ENCODE data around the gene PRUNE2. TPM values are rescaled to one million over a fixed set of nuclear protein-coding genes. Genes with fewer than 3 reads are reported as not detected.
"Not testable (repeated sequence)": the region's sequence is repeated elsewhere in the genome, so short reads cannot be mapped to it uniquely, and the experiment has no call there.

Gene PRUNE2
- total RNA-seq, 4 donors from 2014 or later, result 586 to 728 (median 654) TPM

DNA sequence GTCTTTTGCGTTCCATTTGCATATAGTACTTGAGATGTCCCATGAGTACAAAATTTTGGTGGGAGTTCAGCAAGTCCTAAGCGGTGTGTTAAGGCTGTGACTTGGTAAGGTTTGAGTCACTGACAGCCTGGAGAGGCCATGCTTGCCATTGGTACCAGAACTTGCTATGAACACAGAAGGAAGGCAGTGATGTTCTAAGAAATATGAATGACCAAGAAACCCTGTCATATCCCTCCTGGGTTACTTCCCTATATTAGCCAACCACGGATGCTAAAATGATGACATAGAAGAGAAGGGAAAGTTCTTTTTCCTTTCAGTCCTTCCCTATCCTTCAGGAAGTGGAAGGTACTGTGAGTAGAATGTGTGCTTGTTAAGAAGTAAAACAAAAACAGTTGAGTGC, 310.3 kb downstream of the PRUNE2 start:
- H3K4me3 ChIP-seq, result no peak overlapping the region
- H3K9me3 ChIP-seq, result no peaks in the 10 kb centered on the region
- DNase-seq (ENCODE audit: extremely low spot score), result no peak
- H3K27me3 ChIP-seq, result peaks cover 0 to 20% (median 0%) of the 10 kb centered on the region in 4 donors
- intact Hi-C loops (cut with DNase I), result no loop called here
- peaks cover 0 to 8% (median 2%) of the 10 kb centered on the region in 4 donors for H3K4me1 ChIP-seq
- TF ChIP-seq, protein P1, sequence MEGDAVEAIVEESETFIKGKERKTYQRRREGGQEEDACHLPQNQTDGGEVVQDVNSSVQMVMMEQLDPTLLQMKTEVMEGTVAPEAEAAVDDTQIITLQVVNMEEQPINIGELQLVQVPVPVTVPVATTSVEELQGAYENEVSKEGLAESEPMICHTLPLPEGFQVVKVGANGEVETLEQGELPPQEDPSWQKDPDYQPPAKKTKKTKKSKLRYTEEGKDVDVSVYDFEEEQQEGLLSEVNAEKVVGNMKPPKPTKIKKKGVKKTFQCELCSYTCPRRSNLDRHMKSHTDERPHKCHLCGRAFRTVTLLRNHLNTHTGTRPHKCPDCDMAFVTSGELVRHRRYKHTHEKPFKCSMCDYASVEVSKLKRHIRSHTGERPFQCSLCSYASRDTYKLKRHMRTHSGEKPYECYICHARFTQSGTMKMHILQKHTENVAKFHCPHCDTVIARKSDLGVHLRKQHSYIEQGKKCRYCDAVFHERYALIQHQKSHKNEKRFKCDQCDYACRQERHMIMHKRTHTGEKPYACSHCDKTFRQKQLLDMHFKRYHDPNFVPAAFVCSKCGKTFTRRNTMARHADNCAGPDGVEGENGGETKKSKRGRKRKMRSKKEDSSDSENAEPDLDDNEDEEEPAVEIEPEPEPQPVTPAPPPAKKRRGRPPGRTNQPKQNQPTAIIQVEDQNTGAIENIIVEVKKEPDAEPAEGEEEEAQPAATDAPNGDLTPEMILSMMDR (IDR thresholded peaks at IDR 0.05), result no peak
- TF ChIP-seq POLR2A (IDR thresholded peaks at IDR 0.05; ENCODE audit: low read depth) (no peak), EP300 (IDR thresholded peaks at IDR 0.05) (no peak), POLR2AphosphoS5 (IDR thresholded peaks at IDR 0.05) (no peak)
- H3K27ac ChIP-seq (replicated peaks in 1 of 4), result no peak overlapping the region
- H3K36me3 ChIP-seq, result no peaks in the 10 kb centered on the region
- 43% methylated on average over 3 of the region's 3 CpGs for WGBS

DNA sequence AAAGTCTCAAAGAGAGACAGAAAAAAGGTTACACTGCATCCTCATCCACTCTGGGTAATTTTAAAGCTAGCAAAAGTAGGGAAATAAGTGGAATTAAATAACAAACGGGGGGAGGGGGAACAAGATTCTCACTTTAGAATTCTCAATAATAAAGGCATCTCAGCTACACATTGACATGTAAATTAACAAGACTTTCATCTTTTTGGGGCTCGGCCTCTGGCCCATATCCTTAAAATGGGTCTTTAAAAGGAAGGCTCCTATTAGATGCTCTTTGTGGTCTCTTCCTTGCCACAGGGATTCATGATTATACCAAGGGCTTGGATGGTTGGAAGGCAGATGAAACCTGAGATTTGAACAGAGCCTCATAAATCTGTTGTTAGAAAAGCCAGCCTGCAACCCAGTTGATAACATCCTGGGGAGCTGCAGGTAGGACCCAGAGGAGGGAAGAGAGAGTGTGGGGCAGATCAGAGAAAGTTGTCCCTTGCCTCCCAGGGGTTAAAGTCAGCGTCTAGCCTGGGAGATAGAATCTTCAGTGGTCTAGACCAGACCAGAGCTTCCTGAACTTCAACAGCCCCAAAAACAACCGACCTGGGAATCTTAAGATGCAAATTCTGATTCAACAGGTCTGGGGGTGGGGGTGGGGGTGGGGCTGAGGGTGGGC, 311.0 kb downstream of the PRUNE2 start:
- no peak overlapping the region for H3K4me3 ChIP-seq
- TF ChIP-seq EP300 (IDR thresholded peaks at IDR 0.05), result no peak
- TF ChIP-seq, protein P1 (IDR thresholded peaks at IDR 0.05), result no peak
- TF ChIP-seq POLR2A (IDR thresholded peaks at IDR 0.05; ENCODE audit: low read depth), result no peak
- no peak for TF ChIP-seq POLR2AphosphoS5 (IDR thresholded peaks at IDR 0.05)
- intact Hi-C loops (cut with DNase I), result no loop called here
- H3K27me3 ChIP-seq, result peaks cover 0 to 20% (median 0%) of the 10 kb centered on the region in 4 donors
- 77% methylated on average over 3 of the region's 4 CpGs for WGBS
- H3K36me3 ChIP-seq, result no peaks in the 10 kb centered on the region
- H3K9me3 ChIP-seq, result no peaks in the 10 kb centered on the region
- H3K4me1 ChIP-seq, result peaks cover 0 to 8% (median 2%) of the 10 kb centered on the region in 4 donors
- no peak overlapping the region for H3K27ac ChIP-seq (replicated peaks in 1 of 4)
- DNase-seq (ENCODE audit: extremely low spot score), result no peak

DNA sequence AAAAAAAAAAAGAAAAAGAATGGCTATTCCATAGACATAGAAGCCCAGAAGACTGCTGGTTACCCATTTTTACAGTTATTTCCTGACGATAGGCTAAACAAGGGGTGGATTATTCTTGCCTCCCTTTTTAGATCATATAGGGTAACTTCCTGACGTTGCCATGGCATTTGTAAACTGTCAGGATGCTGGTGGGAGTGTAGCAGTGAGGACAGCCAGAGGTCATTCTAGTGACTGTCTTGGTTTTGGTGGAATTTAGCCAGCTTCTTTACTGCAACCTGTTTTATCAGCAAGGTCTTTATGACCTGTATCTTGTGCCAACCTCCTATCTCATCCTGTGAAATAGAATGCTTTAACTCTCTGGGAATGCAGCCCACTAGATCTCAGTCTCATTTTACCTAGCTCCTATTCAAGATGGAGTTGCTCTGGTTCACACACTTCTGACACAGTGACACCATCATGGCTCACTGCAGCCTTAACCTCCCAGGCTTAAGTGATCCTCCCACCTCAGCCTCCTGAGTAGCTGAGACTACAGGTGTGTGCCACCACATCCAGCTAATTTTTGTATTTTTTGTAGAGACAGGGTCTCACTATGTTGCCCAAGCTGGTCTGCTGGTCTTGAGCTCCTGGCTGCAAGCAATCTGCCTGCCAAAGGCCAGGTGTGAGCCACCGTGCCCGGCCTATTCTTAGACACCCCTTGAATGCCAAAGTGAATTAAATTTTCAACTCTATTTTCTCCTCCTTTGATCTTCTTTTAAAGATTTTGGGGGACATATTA, 311.8 kb downstream of the PRUNE2 start:
- WGBS, result 52% methylated on average over 4 of the region's 4 CpGs
- H3K36me3 ChIP-seq; DNase-seq (ENCODE audit: extremely low spot score); H3K4me1 ChIP-seq; intact Hi-C loops (cut with DNase I); H3K9me3 ChIP-seq; H3K27ac ChIP-seq (replicated peaks in 1 of 4); H3K4me3 ChIP-seq: not testable (repeated sequence)
- peaks cover 0 to 20% (median 0%) of the 10 kb centered on the region in 4 donors for H3K27me3 ChIP-seq

- TF ChIP-seq EP300 (IDR thresholded peaks at IDR 0.05) (no peak), POLR2AphosphoS5 (IDR thresholded peaks at IDR 0.05) (no peak), POLR2A (IDR thresholded peaks at IDR 0.05; ENCODE audit: low read depth) (no peak)
- TF ChIP-seq, protein P1 (IDR thresholded peaks at IDR 0.05), result no peak
- peaks cover 0 to 8% (median 2%) of the 10 kb centered on the region in 4 donors for H3K4me1 ChIP-seq
- H3K27ac ChIP-seq (replicated peaks in 1 of 4), result no peak overlapping the region
- H3K4me3 ChIP-seq, result no peak overlapping the region
- H3K27me3 ChIP-seq, result peaks cover 0 to 20% (median 0%) of the 10 kb centered on the region in 4 donors
- 54% methylated on average over 2 of the region's 2 CpGs for WGBS
- no peaks in the 10 kb centered on the region for H3K9me3 ChIP-seq
- no peak for DNase-seq (ENCODE audit: extremely low spot score)
- intact Hi-C loops (cut with DNase I), result no loop called here
- H3K36me3 ChIP-seq, result no peaks in the 10 kb centered on the region
Observed at GRCh38 chr9:76592974-76593347, 313.0 kb downstream of the PRUNE2 start.
